Sigmoid colon (tissue), 7 donors: ENCODE measurements around the gene AEBP1. TPM values are rescaled to one million over a fixed set of nuclear protein-coding genes. Genes with fewer than 3 reads are reported as not detected.

Experiments
- DNase-seq: peaks from one replicate; pipeline ENCODE4 v3.0.0-alpha.2; 2019
- H3K27ac ChIP-seq, 4 donors: fragments of 200-600 bp; sonication (generic); one replicate each; pipeline ENCODE4 v1.5.1; 2016 to 2019; ENCODE audit warnings: mild to moderate bottlenecking in 1 of 4
- H3K27me3 ChIP-seq, 3 donors: fragments of 200-600 bp; sonication (generic); one replicate each; pipeline ENCODE4 v1.5.1; 2019; ENCODE audit warnings: mild to moderate bottlenecking in 1 of 3
- H3K36me3 ChIP-seq, 4 donors: fragments of 200-600 bp; sonication (generic); one replicate each; pipeline ENCODE4 v1.5.1; 2016 to 2019
- H3K4me1 ChIP-seq, 4 donors: fragments of 200-600 bp; sonication (generic); one replicate each; pipeline ENCODE4 v1.5.1; 2017 to 2019
- H3K4me3 ChIP-seq, 4 donors: fragments of 200-600 bp; sonication (generic); one replicate each; pipeline ENCODE4 v1.5.1; 2017 to 2019; ENCODE audit warnings: mild to moderate bottlenecking in 2 of 4, moderate library complexity in 1 of 4
- H3K9me3 ChIP-seq, 4 donors: fragments of 200-600 bp in 3 of 4; sonication (generic) in 3 of 4; one replicate each; pipeline versions ENCODE4 v1.5.1 to v1.6.1; 2013 to 2019
- CTCF ChIP-seq, 4 experiments: fragments of 450-650 bp in 3 of 4; fragments of 200-600 bp in 1 of 4; IDR thresholded peaks; one replicate each; pipeline ENCODE4 v1.5.1; 2016 to 2019; ENCODE audit warnings: antibody characterized with exemption in 4 of 4, mild to moderate bottlenecking in 3 of 4, moderate library complexity in 2 of 4
- EP300 ChIP-seq, 4 donors: sonication (generic); formaldehyde crosslinking; IDR thresholded peaks; one replicate each; pipeline ENCODE4 v1.6.1; 2017; ENCODE audit warnings: antibody characterized with exemption in 4 of 4
- POLR2A ChIP-seq, 2 donors: fragments of 450-650 bp; IDR thresholded peaks; one replicate each; pipeline ENCODE4 v1.6.1; 2016; ENCODE audit warnings: antibody characterized with exemption in 2 of 2, mild to moderate bottlenecking in 2 of 2, moderate library complexity in 2 of 2
- POLR2AphosphoS5 ChIP-seq, 4 donors: sonication (generic); formaldehyde crosslinking; IDR thresholded peaks; one replicate each; pipeline ENCODE4 v1.6.1; 2017; ENCODE audit warnings: antibody characterized with exemption in 4 of 4
- WGBS, 2 donors: extraction: QIAGEN DNeasy Blood & Tissue Kit; methylation state at CpG; one replicate each; pipeline ENCODE4 v1.1.7; 2013; 5-methylcytosine and 5-hydroxymethylcytosine counted together
- intact Hi-C: fragments of 100-400 bp; cut with DNase I; formaldehyde crosslinking; loops from one replicate; pipeline ENCODE4 v1.15.1; 2023
- polyA plus RNA-seq, 3 donors: library from polyadenylated mRNA; stranded (reverse); fragments of 200-250 nt; gene quantifications; one replicate each; pipeline ENCODE4 v1.2.3, GENCODE V29; 2013
- total RNA-seq, 4 donors: library from RNA; depleted of rRNA; stranded (reverse); fragments of >200 nt; gene quantifications; one replicate each; pipeline ENCODE4 v1.1.0, GENCODE V29; 2016
- donor health status: healthy with polysubstance abuse.
- donor health status: Bipolar disorder and iron deficiency.
- donor health status: healthy.

Gene AEBP1
- total and polyA plus RNA-seq, 7 donors, result 2.5 to 182 (median 74.6) TPM

- TF ChIP-seq POLR2A (IDR thresholded peaks at IDR 0.05) (no peak), EP300 (IDR thresholded peaks at IDR 0.05) (no peak), CTCF (IDR thresholded peaks at IDR 0.05) (no peak), POLR2AphosphoS5 (IDR thresholded peaks at IDR 0.05) (no peak)
- WGBS, 2 donors, result 8 to 16% methylated on average over 65 of the region's 65 CpGs
- peak; percentile 92 for DNase-seq
Measured at GRCh38 chr7:44145969-44146911, 42.1 kb downstream of the AEBP1 start.

GRCh38 chr7:44147026-44147991, 43.2 kb downstream of the AEBP1 start:
- Histone ChIP-seq H3K9me3 (no peaks in the 10 kb centered on the region), H3K36me3 (no peaks in the 10 kb centered on the region), H3K4me1 (peaks cover 0 to 17% (median 16%) of the 10 kb centered on the region in 4 donors), H3K4me3 (no peak overlapping the region), H3K27ac (peak overlapping the region in 1 of 4 donors; percentile 38), H3K27me3 (peaks cover 4 to 28% (median 17%) of the 10 kb centered on the region in 3 donors)
- intact Hi-C loops, result no loop called here
- peak; percentile 63 for DNase-seq
- WGBS, 2 donors, result 70 to 78% methylated on average over 33 of the region's 33 CpGs
- no peak for TF ChIP-seq POLR2AphosphoS5 (IDR thresholded peaks at IDR 0.05)
- TF ChIP-seq EP300 (IDR thresholded peaks at IDR 0.05), result no peak
- TF ChIP-seq CTCF (IDR thresholded peaks at IDR 0.05), result no peak
- TF ChIP-seq POLR2A (IDR thresholded peaks at IDR 0.05), result no peak

More at GRCh38 chr7:44145969-44146911, 42.1 kb downstream of the AEBP1 start:
- Histone ChIP-seq H3K4me3 (peak overlapping the region; percentile 11 to 47 (median 40)), H3K27ac (peak overlapping the region in 1 of 4 donors; percentile 38), H3K36me3 (no peaks in the 10 kb centered on the region), H3K27me3 (peaks cover 4 to 28% (median 17%) of the 10 kb centered on the region in 3 donors), H3K4me1 (peaks cover 0 to 17% (median 16%) of the 10 kb centered on the region in 4 donors), H3K9me3 (no peaks in the 10 kb centered on the region)
- intact Hi-C loops, result no loop called here

DNA sequence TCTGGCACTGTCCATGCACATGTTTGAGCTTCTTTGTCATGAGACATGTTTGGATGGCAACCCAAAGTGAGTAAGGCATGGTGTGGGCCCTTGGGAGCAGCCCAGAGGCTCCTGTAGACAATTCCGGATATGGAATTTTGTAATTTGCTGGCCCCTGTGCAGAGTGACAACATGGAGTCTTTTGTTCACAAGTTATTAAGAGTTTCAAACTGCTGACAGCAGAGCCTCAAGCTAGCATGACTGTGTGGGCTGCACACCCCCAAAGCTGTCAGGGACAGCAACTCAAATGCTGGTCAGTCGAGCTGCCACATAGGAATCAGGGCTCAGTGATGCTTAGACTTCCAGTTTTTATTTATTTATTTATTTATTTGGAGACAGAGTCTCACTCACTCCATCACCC, 44.0 kb downstream of the AEBP1 start:
- H3K4me1 ChIP-seq, result peaks cover 0 to 17% (median 16%) of the 10 kb centered on the region in 4 donors
- H3K9me3 ChIP-seq, result no peaks in the 10 kb centered on the region
- H3K36me3 ChIP-seq, result no peaks in the 10 kb centered on the region
- peaks cover 4 to 28% (median 17%) of the 10 kb centered on the region in 3 donors for H3K27me3 ChIP-seq
- 85 to 86% methylated on average over 2 of the region's 2 CpGs for WGBS, 2 donors
- H3K27ac ChIP-seq, result no peak overlapping the region
- peak; percentile 22 for DNase-seq
- H3K4me3 ChIP-seq, result no peak overlapping the region
- intact Hi-C loops, result no loop called here
- TF ChIP-seq POLR2A (IDR thresholded peaks at IDR 0.05) (no peak), EP300 (IDR thresholded peaks at IDR 0.05) (no peak), POLR2AphosphoS5 (IDR thresholded peaks at IDR 0.05) (no peak), CTCF (IDR thresholded peaks at IDR 0.05) (no peak)

- DNase-seq, result peak; percentile 41
- WGBS, 2 donors, result 80 to 91% methylated on average over 9 of the region's 9 CpGs
- intact Hi-C loops, result no loop called here
- Histone ChIP-seq H3K4me3 (no peak overlapping the region), H3K27ac (no peak overlapping the region), H3K27me3 (peaks cover 4 to 28% (median 17%) of the 10 kb centered on the region in 3 donors), H3K36me3 (no peaks in the 10 kb centered on the region), H3K4me1 (peaks cover 0 to 17% (median 16%) of the 10 kb centered on the region in 4 donors), H3K9me3 (no peaks in the 10 kb centered on the region)
- TF ChIP-seq POLR2AphosphoS5 (IDR thresholded peaks at IDR 0.05), result no peak
- no peak for TF ChIP-seq POLR2A (IDR thresholded peaks at IDR 0.05)
- TF ChIP-seq CTCF (IDR thresholded peaks at IDR 0.05), result no peak
- no peak for TF ChIP-seq EP300 (IDR thresholded peaks at IDR 0.05)
Measured at GRCh38 chr7:44148961-44149536, 44.9 kb downstream of the AEBP1 start.
